ENCODE data around the gene LETMD1. TPM values are rescaled to one million over a fixed set of nuclear protein-coding genes. Genes with fewer than 3 reads are reported as not detected.

The LETMD1 gene
- total and polyA plus RNA-seq, 9 of the 15 experiments (the other 6 are each of a cell fraction or from before 2014, with no cell fraction given), result 58.7 to 163 (median 75.4) TPM

DNA sequence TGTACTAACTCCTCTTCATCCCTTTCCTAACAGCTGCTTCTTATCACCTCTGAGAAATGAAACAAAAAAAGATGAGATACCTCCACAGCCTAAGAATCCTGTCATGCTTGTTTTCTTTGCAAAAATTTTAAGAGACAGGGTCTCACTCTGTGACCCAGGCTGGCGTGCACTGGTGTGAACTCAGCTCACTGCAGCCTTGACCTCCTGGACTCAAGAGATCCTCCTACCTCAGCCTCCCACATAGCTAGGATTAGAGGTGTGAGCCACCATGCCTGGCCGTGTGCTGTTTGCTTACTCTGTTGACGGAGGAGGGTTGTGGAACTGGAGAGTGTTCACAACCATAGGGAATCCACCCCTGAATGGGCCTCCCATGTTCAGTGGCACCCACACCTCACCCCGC is 19.1 kb downstream of the LETMD1 start:
- ChIA-PET CTCF (ENCODE audit: low intra/inter-chr PET ratio) (no interaction called here), POLR2A (interaction anchor here (0.9 to 4.1 kb wide), 3 partner anchors 11 to 283 kb away, joined by 3 to 25 read pairs (median 6); partner anchors contain the start of gene CSRNP2)
- Histone ChIP-seq H4K20me1 (replicated peaks; ENCODE audit: control insufficient read depth, insufficient read depth, low read length) (no peaks in the 10 kb centered on the region; the same call in 1 of the 2 replicates), H3K9me1 (ENCODE audit: control insufficient read depth, insufficient read depth, low read length) (no peaks in the 10 kb centered on the region), H3K4me3 (no peak overlapping the region), H3K4me2 (ENCODE audit: insufficient read depth, low read length) (no peak overlapping the region), H3K27me3 (ENCODE audit: control insufficient read depth in 2 of 2, insufficient read depth in 2 of 2, low read length in 2 of 2) (no peaks in the 10 kb centered on the region), H2AFZ (ENCODE audit: low read depth, low read length) (no peak overlapping the region), H3K9me3 (replicated peaks; ENCODE audit: control insufficient read depth, insufficient read depth, low read depth, low read length) (no peaks in the 10 kb centered on the region), H3K36me3 (ENCODE audit: control insufficient read depth, insufficient read depth, low read length) (peaks cover 61% of the 10 kb centered on the region), H3K4me1 (replicated peaks in 1 of 2; ENCODE audit: control insufficient read depth in 2 of 2, insufficient read depth in 2 of 2, low read length in 2 of 2) (peaks cover 7 to 14% of the 10 kb centered on the region in 2 experiments; a peak in 3 of 5 replicates), H3K79me2 (ENCODE audit: control insufficient read depth, insufficient read depth, low read length) (no peaks in the 10 kb centered on the region), H3K9ac (ENCODE audit: insufficient read depth in 1 of 2, low read depth in 2 of 2, low read length in 2 of 2) (peak overlapping the region in 1 of 2 experiments; percentile 65; a peak in 2 of 4 replicates), H3K27ac (ENCODE audit: extremely low read depth, low read depth, low read length) (no peak overlapping the region)
- DNase-seq (ENCODE audit: extremely low read depth in 1 of 4, low spot score in 3 of 4) (no peak), ATAC-seq (no peak), FAIRE-seq (no peak)
- 78% methylated on average over 4 of the region's 4 CpGs for WGBS (ENCODE audit: insufficient coverage, low coverage, missing lambda C conversion rate)
- in situ Hi-C loops (cut with MboI) (no loop called here), intact Hi-C loops (cut with micrococcal nuclease) (no loop called here)
- TF ChIP-seq CHD7 (IDR thresholded peaks at IDR 0.05; ENCODE audit: low read depth, low read length) (no peak), TCF7L2 (IDR thresholded peaks at IDR 0.05; ENCODE audit: low read depth, low read length) (no peak), NONO (IDR thresholded peaks at IDR 0.05; ENCODE audit: low read depth in 2 of 2, low read length in 1 of 2) (no peak)
- no TSS peak for BruUV-seq (replicated peaks)

Data from K562 (cell line).